ENCODE results near the gene TSC22D4.

TSC22D4 gene

DNA sequence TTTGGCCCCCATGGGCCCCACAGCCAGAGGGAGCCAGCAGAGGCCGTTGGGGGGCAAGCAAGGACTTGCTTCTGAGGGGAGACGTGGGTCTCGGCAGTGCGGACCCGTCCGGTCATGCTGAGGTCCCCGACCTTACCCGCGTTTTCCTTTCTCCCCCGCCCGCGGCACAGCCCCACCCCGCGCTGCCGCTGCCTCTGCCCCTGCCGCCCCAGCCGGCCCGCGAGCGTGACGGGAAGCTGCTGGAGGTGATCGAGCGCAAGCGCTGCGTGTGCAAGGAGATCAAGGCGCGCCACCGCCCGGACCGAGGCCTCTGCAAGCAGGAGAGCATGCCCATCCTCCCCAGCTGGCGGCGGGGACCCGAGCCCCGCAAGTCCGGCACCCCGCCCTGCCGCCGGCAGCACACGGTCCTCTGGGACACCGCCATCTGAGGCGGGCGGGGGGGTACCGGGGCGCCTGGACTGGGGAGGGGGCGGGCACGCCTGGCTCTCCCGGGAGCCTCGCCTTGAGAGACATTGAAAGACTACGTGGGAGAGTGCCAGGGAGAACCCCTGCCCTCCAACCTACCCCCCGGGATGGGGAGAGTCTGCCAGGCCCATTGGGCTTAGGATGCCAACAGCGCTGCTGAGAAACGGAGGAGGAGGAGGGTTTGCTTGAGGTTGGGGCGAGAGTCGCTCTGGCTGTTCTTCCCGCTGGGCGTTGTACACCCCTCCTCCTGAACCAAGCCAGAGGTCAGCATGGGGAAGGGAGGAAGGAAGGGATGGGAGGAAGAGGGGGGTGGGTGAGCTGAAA is 14.7 kb upstream of the TSC22D4 start:
- peak; percentile 40 for DNase-seq

- no peak for DNase-seq
Measured at GRCh38 chr7:100492738-100493475, 13.9 kb upstream of the TSC22D4 start.

DNA sequence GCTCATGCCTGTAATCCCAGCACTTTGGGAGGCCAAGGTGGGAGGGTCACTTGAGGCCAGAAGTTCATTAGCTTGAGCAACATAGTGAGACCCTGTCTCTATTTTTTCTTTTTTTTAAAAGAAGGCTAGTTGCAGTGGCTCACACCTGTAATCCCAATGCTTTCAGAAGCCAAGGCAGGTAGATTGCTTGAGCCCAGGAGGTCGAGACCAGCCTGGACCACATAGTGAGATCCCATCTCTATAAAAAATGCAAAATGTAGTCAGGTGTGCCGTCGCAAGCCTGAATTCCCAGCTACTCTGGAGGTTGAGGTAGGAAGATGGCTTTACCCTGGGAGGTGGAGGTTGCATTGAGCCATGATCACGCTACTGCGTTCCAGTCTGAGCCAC is 12.2 kb upstream of the TSC22D4 start:
- no peak for DNase-seq

DNA sequence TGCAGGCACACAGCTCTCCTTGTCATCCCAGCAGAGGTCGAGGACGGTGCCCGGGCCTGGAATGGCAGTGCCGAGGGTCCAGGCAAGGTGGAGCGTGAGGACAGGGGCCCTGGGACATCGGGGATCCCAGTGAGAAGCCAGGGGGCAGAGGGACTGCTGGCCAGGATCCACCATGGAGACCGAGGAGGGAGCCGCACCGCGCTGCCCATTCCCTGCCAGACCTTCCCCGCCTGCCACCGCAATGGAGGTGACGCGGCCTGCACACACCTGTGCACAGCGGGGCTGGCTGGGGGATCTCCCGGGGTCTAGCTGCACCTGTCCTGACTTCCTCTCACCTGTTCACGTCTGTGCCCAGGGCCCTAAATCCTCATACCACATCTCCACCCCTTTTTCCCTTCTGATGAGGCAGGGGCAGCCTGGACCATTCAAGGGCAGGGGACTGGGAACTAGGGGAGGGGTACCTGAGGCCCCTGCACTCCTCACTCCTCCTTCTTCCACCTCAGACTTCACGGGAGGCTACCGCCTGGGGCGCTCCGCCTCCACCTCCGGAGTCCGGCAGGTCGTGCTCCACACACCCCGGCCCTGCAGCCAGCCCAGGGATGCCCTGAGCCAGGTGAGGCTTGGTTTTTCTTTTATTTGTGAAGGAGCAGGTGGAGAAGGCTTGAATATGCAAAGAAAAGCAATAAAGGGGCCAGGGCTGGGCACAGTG is 11.6 kb upstream of the TSC22D4 start:
- no peak for DNase-seq

- peak; percentile 72 for DNase-seq
Measured at GRCh38 chr7:100489824-100490223, 10.8 kb upstream of the TSC22D4 start.

DNA sequence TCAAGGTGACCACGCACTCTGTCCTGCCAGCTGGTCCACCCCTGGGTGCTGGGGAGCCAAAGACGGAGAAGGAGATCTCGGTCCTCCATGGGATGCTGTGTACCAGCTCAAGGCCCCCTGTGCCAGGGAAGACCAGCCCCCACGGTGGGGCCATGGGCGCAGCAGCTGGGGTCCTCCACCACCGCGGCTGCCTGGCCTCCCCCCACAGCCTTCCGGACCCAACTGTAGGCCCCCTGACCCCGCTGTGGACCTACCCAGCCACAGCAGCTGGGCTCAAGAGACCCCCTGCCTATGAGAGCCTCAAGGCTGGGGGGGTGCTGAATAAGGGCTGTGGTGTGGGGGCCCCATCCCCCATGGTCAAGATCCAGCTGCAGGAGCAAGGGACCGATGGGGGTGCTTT is 10.1 kb upstream of the TSC22D4 start:
- no peak for DNase-seq

DNA sequence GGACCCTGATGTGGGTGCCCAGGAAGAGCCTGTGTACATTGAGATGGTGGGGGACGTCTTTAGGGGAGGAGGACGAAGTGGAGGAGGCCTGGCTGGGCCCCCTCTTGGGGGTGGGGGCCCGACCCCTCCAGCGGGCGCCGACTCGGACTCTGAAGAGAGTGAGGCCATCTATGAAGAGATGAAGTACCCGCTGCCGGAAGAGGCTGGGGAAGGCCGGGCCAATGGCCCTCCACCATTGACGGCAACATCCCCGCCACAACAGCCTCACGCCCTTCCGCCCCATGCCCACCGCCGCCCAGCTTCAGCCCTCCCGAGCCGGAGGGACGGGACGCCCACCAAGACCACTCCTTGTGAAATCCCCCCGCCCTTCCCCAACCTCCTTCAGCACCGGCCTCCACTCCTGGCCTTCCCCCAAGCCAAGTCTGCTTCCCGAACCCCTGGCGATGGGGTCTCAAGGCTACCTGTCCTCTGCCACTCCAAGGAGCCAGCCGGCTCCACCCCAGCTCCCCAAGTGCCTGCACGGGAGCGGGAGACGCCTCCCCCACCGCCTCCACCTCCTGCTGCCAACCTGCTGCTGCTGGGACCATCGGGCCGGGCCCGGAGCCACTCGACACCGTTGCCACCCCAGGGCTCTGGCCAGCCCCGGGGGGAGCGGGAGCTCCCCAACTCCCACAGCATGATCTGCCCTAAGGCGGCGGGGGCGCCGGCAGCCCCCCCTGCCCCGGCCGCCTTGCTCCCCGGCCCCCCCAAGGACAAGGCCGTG is 9.5 kb upstream of the TSC22D4 start:
- DNase-seq: no peak

- no peak for DNase-seq
Measured at GRCh38 chr7:100486753-100487446, 7.9 kb upstream of the TSC22D4 start.

DNA sequence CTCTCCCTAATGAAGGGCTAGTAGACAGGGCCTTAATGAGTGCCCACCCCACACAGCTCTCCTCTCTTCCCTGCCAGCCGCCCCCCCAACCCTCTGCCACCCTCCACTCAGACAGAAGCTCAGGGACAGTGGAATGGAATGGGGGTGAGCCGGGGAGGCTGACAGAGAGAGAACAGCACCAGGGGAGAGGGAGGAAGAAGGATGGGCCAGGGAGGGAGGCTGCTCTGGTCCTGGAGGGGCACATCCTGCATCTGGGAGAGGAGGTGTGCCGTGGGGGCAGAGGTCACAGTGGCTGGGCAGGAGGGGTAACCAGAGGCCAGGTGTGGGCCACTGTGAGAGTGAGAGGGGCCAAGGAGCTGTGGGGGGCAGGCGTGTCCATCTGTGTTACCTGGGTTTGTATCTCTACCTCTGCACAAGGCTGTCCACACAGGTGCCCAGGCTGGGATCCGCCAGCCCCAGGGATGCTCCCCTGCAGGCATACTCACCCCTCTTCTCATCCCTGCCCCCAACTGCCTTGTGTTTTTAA is 7.2 kb upstream of the TSC22D4 start:
- no peak for DNase-seq

DNA sequence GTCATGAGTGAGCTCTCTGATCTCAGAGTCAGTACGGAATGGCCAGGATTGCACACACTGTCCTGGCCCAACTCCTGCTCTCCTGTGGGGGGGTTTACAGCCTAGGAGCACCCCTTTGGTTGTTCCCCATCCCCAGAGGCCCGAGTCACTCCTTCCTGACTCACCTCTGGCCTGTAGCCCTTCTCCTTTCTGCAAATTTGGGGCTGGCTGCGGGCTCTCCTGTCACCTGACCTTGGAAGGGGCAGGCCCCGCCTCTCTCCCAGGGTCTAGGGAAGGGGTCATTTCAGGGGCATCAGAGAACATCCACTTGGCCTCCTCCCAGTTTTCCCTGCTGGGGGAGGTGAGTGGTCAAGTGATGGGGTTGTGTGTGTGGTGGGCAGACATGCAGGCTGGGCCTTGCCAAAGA is 6.5 kb upstream of the TSC22D4 start:
- DNase-seq: no peak

DNA sequence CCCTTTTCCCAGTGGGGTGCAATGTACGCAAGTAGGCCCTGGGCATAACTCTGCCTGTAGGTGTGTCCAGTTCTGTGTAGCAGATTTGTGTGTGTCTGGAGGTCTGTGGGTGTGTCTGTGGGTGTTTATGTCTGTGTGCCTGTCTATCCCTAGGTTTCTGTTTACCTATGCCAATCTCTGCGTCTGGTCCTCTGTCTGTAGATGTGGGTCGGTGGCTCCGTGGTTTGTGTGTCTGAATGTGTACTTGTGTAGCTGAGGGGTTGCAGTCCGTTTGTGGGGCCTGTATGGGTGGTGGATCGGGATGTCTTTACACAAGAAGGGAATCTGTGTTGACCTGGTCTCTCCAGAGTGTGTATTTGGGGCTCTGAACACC is 5.6 kb upstream of the TSC22D4 start:
- no peak for DNase-seq

DNA sequence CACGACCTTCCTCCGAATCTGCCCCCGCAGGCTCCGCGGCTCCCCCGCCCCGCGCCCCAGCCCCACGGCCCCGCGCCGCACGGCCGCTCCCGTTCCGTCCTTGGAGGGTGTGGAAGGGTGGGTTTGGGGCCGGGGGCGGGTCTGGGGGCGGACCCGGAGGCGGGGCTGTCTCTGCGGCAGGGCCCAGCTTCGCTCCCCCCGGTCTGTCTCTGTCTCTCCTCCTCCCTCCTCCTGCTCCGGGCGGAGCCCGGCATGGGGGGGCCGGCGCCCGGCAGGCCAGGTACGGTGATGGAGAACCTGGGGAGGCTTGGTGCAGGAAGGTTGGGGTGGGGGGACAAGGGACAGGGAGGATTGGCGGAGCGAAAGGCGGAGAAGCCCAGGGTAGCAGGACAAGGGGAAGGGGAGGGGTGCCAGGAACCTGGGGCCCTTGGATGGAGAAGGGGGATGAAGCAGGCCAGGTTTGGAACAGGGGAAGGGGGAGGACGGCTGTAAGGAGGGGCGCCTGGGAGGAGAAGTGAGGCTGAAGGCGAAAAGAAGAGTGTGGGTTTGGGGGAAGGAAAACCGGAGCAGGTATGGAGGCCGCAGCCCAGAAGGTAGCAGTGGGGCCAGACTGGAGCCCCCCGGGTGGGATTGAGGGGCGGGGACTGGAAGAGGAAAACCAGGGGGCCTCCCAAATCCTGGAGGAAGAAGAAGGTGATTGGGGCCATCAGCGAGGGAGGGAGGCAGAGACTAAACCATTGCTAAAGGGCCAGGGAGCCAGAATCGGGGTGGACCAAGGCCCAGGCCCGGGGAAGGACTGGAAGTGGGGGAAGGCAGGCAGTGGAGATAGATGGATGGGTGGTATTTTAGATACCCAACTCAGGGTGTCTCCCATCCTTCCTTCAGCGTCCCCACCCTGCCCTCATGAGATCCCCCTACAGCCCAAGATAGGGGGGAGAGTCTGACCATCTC is 5.0 kb upstream of the TSC22D4 start, which contains the start of gene NYAP1:
Gene NYAP1 (plus strand): TSS at position 206 of the 951 bp plus-strand sequence. CDS start 1,385 bp downstream, outside the sequence.
- DNase-seq: peak; percentile 75

DNA sequence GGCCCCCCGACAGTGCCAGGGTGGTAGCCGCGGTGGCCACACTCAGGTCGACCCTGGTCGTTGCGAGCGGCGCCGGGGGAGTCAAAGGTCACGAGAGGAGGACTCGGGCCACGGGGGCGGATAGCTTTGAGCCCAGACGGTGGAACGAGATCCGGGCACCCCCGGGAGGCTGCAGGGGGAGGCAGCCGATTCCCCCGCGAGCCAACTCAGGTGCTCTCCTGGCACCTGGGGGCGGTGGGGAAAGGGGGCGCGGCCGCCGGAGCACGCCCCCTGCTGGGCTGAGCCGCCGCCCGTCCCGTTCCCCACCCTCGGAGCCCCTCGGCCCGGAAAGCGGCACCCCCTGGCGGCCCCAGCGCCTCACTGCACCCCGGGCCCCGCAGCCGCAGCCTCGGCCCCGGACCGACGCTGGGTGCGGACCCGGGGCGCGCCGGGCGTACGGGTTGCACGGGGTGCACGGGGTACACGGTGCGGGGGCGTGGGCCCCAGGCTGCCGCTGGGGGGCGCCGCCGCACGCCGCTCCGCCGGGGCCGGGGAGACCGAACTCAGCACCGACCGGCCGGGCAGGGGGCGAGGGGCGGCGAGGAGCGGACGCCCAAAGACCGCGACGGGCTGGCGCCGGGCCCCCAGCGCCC is 4.2 kb upstream of the TSC22D4 start:
- DNase-seq: peak; percentile 72

DNA sequence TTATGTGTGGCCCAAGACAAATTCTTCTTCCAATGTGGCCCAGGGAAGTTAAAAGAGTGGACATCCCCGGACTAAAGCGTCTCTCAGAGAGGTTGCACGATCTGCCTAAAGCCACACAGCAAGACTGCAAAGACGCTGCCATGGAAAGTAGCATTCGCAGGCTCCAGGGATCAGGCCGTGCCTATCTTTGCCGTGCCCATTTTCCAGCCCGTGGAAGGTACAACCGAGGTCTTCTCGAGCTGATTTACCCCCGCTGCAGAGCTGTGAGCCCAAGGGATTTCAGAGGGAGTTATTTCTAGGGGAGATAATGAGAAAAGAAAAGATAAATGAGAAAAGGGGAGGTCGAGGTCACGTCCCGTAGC is 3.7 kb upstream of the TSC22D4 start:
- no peak for DNase-seq

GRCh38 chr7:100481466-100481865 is 2.5 kb upstream of the TSC22D4 start:
- DNase-seq: no peak

DNA sequence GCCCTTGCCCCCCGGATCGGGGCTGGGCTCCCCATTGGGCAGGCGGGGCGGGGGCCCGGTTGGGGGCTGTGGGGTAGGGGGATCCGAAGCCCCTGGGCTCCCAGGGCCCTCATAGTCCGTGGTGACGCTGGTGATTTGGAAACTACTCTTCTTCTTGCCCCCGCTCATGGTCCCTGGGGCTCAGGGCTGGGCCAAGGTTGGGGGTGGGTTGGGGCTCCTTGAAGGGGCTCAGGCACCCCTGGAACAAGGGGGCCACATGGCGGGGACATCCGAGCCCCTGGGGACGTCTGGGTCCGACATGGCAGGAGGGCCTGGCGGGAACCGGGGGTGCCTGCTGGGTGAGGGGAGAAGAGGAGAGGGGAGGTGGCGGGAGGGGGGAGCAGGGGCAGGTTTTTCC is 1.1 kb downstream of the TSC22D4 start:
- DNase-seq: no peak

DNA sequence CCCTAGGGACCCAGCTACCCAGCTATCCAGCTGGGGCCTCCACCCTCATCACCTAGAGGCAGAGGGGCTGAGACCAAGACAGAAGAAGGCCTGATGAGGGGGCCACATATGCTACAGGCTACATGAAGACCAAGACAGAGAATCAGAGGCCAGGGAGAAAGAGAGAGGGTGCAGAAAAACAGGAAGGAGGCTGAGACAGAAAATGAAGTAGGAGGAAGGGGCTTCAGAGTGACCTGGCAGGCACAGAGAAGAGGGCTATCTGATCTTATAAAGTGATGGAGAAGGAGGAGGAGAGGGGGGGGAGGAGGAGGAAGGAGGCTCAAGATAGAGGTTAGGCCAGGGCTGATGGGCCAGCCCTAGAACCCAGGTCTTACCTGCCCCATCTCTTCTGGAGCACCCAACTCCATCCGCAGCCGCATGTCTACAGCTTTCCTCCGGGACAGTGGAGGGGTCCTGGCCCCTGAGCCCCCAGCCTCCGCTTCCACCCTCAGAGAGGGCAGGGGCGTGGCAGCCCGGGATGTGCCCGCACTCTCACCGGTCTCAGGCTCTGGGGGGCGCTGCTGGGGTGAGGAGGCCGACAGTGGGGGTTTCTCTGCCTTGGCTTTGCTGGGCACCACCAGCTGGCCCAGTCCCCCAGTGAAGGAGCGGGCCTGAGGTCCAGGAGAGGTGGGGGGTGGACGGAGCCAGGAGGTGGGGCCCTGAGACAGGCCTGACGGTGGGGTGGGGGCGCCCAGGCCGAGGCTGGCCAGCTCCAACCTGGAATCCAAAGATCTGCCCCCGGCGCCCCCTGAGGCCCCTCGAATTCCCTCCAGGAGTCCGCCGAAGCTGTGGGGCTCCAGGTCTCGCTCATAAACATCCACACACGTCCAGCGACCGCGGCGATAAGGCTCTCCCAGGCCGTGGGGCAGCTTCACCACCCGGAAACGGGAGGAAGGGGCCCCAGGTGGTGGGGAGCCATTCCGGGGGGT is 1.8 kb downstream of the TSC22D4 start:
- DNase-seq: no peak

DNA sequence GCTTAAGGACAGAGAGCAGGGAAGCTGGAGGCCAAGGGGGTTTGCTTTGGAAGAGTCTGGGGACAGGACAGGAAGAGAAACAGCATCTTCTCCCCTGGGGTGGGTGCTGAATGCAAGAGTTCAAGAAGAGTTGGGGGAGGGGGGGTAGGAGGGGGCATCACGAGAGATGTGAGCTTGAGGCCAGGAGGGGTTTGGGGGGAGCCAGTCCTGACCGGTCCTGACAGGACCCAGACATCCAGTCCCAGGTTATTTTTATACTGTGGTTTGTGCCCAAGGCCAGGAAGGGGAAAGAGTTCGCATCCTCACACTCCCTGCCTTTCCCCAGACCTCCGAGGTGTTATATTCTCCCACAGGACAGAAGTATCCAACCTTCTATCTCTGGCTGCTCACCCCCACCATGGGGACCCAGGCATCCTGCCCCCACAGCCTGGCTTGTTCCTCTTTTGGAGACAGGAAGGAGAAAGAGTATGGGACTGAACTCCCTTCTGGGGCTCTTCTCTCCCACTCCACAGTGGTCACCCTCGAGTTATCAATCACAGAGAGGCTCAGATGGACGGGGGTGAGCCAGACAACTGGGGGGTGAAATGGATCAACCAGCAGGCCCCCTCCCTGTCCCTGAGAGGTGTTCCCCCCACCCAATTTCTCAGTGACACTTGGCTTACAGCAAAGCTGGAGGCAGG is 2.8 kb downstream of the TSC22D4 start:
- no peak for DNase-seq
